MM.1S (cell line): ENCODE measurements around the gene ALG2.

Source experiments
- DNase-seq: peaks from one replicate; pipeline ENCODE4 v3.0.0-alpha.2; 2015
- H2AFZ ChIP-seq: fragments of 300-600 bp; sonication (generic); 2 replicates; pipeline ENCODE4 v1.6.0; 2016; ENCODE audit warnings: antibody characterized with exemption, low read length
- H3F3A ChIP-seq: fragments of 300-600 bp; sonication (generic); 2 replicates; pipeline ENCODE4 v1.6.1; 2016; ENCODE audit warnings: mild to moderate bottlenecking, antibody characterized with exemption, low read length, moderate library complexity, mixed read lengths; ENCODE audit not compliant: insufficient read depth
- H3K27ac ChIP-seq: fragments of 300-600 bp; sonication (generic); 2 replicates; pipeline ENCODE4 v1.5.1; 2016; ENCODE audit warnings: mild to moderate bottlenecking, low read length
- H3K27me3 ChIP-seq: fragments of 300-600 bp; sonication (generic); replicated peaks from 2 replicates; pipeline ENCODE4 v1.6.0; 2016; ENCODE audit warnings: low read length; ENCODE audit not compliant: insufficient read depth
- H3K36me3 ChIP-seq: fragments of 300-600 bp; sonication (generic); replicated peaks from 2 replicates; pipeline ENCODE4 v1.6.1; 2016; ENCODE audit warnings: mild to moderate bottlenecking, low read length, mixed read lengths; ENCODE audit not compliant: insufficient read depth
- H3K4me1 ChIP-seq: fragments of 300-600 bp; sonication (generic); 2 replicates; pipeline ENCODE4 v1.6.1; 2016; ENCODE audit warnings: low read length, mixed read lengths
- H3K4me2 ChIP-seq: fragments of 300-600 bp; sonication (generic); 2 replicates; pipeline ENCODE4 v1.6.0; 2016; ENCODE audit warnings: low read depth, low read length
- H3K4me3 ChIP-seq: fragments of 300-600 bp; sonication (generic); 2 replicates; pipeline ENCODE4 v1.5.1; 2016; ENCODE audit warnings: low read length, mixed read lengths
- H3K79me2 ChIP-seq: fragments of 300-600 bp; sonication (generic); 2 replicates; pipeline ENCODE4 v1.6.1; 2016; ENCODE audit warnings: mixed run types, low read length, mixed read lengths
- H3K9ac ChIP-seq: fragments of 300-600 bp; sonication (generic); 2 replicates; pipeline ENCODE4 v1.6.1; 2016; ENCODE audit warnings: low read length, mixed read lengths
- H3K9me2 ChIP-seq: fragments of 300-600 bp; sonication (generic); replicated peaks from 2 replicates; pipeline ENCODE4 v1.6.1; 2016; ENCODE audit warnings: mild to moderate bottlenecking, low read length, mixed read lengths; ENCODE audit not compliant: insufficient read depth
- H3K9me3 ChIP-seq: fragments of 300-600 bp; sonication (generic); replicated peaks from 2 replicates; pipeline ENCODE4 v1.6.1; 2016; ENCODE audit warnings: mild to moderate bottlenecking, low read length, mixed read lengths; ENCODE audit not compliant: insufficient read depth
- H4K20me1 ChIP-seq: fragments of 300-600 bp; sonication (generic); 2 replicates; pipeline ENCODE4 v1.6.1; 2016; ENCODE audit warnings: mild to moderate bottlenecking, low read length, moderate library complexity, mixed read lengths; ENCODE audit not compliant: insufficient read depth
- CTCF ChIP-seq: fragments of 300-600 bp; sonication (generic); IDR thresholded peaks from 2 replicates; pipeline ENCODE4 v1.5.1; 2016; ENCODE audit warnings: antibody characterized with exemption, low read length, mixed read lengths
- EZH2 ChIP-seq: fragments of 300-600 bp; sonication (generic); optimal IDR thresholded peaks from 2 replicates; pipeline ENCODE3; 2017; ENCODE audit warnings: low read depth, mild to moderate bottlenecking, antibody characterized with exemption, low read length, mixed read lengths
- EZH2phosphoT487 ChIP-seq: fragments of 300-600 bp; sonication (generic); IDR thresholded peaks from 2 replicates; pipeline ENCODE4 v1.6.1; 2018; ENCODE audit warnings: antibody characterized with exemption, low read length

ALG2 gene

GRCh38 chr9:99266255-99267023, 44.7 kb upstream of the ALG2 start:
- H3K4me3 ChIP-seq: no peak overlapping the region; the same call in 1 of the 2 replicates

GRCh38 chr9:99265691-99266090, 43.9 kb upstream of the ALG2 start:
- Histone ChIP-seq H3K79me2 (no peaks in the 10 kb centered on the region), H3K27me3 (no peaks in the 10 kb centered on the region), H3K4me3 (no peak overlapping the region), H3F3A (0 out of 2 replicates have a peak, but pooled peaks cover 5% of the 10 kb centered on the region), H3K36me3 (no peaks in the 10 kb centered on the region), H4K20me1 (no peaks in the 10 kb centered on the region), H3K9ac (no peak overlapping the region), H3K27ac (no peak overlapping the region), H3K9me3 (no peaks in the 10 kb centered on the region), H2AFZ (no peak overlapping the region), H3K4me2 (no peak overlapping the region), H3K9me2 (no peaks in the 10 kb centered on the region), H3K4me1 (peaks cover 13% of the 10 kb centered on the region)
- DNase-seq: no peak
- TF ChIP-seq EZH2: no peak
- TF ChIP-seq CTCF: no peak
- no peak for TF ChIP-seq EZH2phosphoT487

More at GRCh38 chr9:99266255-99267023, 44.7 kb upstream of the ALG2 start:
- TF ChIP-seq EZH2phosphoT487 (no peak), EZH2 (no peak), CTCF (peak; percentile 96)
- H3K9ac ChIP-seq: peak overlapping the region; percentile 27; the same call in 1 of the 2 replicates
- H2AFZ ChIP-seq: peak overlapping the region; percentile 76
- H3K9me3 ChIP-seq: no peaks in the 10 kb centered on the region
- no peaks in the 10 kb centered on the region for H3K36me3 ChIP-seq
- H3K4me2 ChIP-seq: peak overlapping the region; percentile 62
- no peaks in the 10 kb centered on the region for H3K79me2 ChIP-seq
- 0 out of 2 replicates have a peak, but pooled peaks cover 5% of the 10 kb centered on the region for H3F3A ChIP-seq
- H3K9me2 ChIP-seq: no peaks in the 10 kb centered on the region
- H3K27me3 ChIP-seq: no peaks in the 10 kb centered on the region
- no peak overlapping the region for H3K27ac ChIP-seq
- peaks cover 13% of the 10 kb centered on the region for H3K4me1 ChIP-seq
- peak; percentile 80 for DNase-seq
- H4K20me1 ChIP-seq: no peaks in the 10 kb centered on the region

- DNase-seq: no peak
- no peak overlapping the region for H3K4me2 ChIP-seq
- H3K27ac ChIP-seq: no peak overlapping the region
Measured at GRCh38 chr9:99264070-99264680, 42.4 kb upstream of the ALG2 start.

More at GRCh38 chr9:99264070-99264680, 42.4 kb upstream of the ALG2 start:
- Histone ChIP-seq H3K36me3 (no peaks in the 10 kb centered on the region), H3K4me3 (no peak overlapping the region), H3K9me2 (no peaks in the 10 kb centered on the region), H3K4me1 (peaks cover 18% of the 10 kb centered on the region), H3K9me3 (no peaks in the 10 kb centered on the region), H3K9ac (no peak overlapping the region), H4K20me1 (no peaks in the 10 kb centered on the region), H3K79me2 (no peaks in the 10 kb centered on the region), H3F3A (0 out of 2 replicates have a peak, but pooled peaks cover 5% of the 10 kb centered on the region), H3K27me3 (no peaks in the 10 kb centered on the region), H2AFZ (no peak overlapping the region)
- TF ChIP-seq EZH2 (no peak), EZH2phosphoT487 (no peak), CTCF (0 out of 2 replicates have a peak, but pooled peaks have one; percentile 15)
